Amniotic epithelial cell (primary cell): ENCODE data around the gene FNDC3B.

Experiments
- DNase-seq: peaks from one replicate; pipeline ENCODE4 v3.0.0-alpha.2; 2010; ENCODE audit warnings: low read depth

FNDC3B gene

GRCh38 chr3:172167892-172168648, 128.7 kb downstream of the FNDC3B start:
- DNase-seq, result peak; percentile 66

- DNase-seq, result no peak
These were observed 130.8 kb downstream of the FNDC3B start for GRCh38 chr3:172170073-172170709.

GRCh38 chr3:172170841-172171240, 131.5 kb downstream of the FNDC3B start:
- DNase-seq, result no peak

- peak; percentile 34 for DNase-seq
These were observed 132.2 kb downstream of the FNDC3B start for GRCh38 chr3:172171396-172172075.

DNA sequence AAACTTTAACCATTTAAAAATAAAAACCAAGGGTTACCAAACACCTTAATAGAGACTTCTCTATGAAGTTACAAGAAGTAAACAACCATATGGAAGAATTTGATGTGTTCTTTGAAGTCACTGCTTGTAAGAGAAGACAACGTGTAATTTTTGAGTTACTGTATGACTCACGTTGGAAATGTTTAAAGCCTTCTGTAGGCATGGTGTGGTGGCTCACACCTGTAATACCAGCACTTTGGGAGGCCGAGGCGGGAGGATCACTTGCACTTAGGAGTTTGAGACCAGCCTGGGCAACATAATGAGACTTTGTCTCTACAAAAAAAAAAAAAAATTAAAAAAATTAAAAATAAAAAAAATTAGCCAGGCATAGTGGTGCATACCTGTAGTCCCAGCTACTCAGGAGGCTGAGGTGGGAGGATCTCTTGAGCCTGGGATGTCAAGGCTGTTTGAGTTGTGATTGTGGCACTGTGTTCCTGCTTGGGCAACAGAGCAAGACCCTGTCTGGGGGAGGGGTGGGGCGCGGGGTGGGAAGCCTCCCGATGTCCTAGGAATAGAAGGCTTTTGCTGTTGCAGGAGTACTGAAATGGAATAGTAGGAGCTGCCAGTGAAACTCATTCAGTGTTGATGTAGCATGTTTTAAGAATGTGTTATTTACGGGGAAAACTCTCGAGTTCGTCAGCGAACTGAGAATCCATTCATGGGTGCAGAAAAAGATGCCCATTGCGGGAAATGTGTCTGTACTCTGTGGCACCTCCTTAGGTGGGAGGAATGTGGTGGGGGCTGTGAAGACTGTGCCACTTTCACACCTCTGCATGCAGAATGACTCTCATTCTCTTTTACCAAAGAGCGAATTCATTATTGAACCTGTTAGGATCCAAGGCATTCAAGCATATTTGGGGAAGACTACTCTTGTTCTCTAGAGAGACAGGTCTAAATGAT, 134.2 kb downstream of the FNDC3B start:
- DNase-seq, result no peak

GRCh38 chr3:172174513-172175253, 135.3 kb downstream of the FNDC3B start:
- no peak for DNase-seq

GRCh38 chr3:172175254-172175599, 135.8 kb downstream of the FNDC3B start:
- DNase-seq, result no peak

DNA sequence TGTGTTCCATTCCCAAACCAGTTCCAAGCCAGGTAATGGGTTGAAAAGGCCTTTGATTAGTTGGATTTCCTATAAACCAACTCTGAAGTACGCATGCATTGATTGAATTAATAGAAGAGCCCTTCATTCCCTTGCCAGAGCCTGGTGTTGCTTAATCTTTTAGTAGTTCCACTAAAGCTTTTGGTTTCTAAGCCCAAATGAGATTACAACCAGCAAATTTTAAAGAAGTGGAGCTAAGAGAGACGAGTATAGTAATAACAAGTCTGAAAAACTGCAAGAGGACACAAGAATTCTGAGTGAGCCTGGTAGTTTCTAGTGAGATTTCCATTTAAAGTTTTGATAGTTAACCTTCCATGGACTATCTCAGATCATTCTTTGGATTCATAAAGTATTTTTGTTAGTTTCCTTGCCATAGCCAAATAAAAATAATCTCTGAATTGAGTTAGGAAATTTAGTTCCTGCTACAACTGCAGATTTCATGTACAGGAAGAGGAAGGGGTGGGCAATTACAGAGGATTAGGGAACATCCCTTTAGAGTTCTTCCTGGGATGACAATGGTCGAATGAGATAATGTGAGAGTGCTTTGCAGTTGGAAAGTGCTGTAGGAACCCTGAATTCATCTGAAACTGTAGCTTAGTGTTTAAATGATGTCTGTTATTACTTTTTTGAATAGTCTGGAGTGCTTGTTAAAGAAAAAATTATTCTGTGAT, 136.8 kb downstream of the FNDC3B start:
- no peak for DNase-seq

GRCh38 chr3:172177046-172177445, 137.7 kb downstream of the FNDC3B start:
- DNase-seq, result peak; percentile 66

DNA sequence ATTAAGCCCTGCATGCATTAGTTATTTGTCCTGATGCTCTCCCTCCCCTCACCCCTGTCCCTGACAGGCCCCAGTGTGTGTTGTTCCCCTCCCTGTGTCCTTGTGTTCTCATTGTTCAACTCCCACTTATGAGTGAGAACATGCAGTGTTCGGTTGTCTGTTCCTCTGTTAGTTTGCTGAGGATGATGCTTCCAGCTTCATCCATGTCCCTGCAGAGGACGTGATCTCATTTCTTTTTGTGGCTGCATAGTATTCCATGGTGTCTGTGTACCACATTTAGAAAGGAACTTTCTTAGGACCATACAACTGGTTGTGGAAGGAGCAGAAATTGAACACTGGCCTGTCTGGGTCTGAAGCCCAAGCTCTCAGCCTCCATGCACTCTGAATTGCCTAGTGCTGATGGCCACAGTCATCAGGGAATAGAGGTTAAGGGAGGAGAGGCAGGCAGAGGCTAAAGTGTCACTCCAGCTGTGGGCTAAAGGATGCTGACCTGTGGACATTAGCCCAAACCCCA, 138.5 kb downstream of the FNDC3B start:
- no peak for DNase-seq

- DNase-seq, result no peak
These were observed 140.5 kb downstream of the FNDC3B start for GRCh38 chr3:172179680-172180399.

- no peak for DNase-seq
These were observed 141.1 kb downstream of the FNDC3B start for GRCh38 chr3:172180473-172180872.

DNA sequence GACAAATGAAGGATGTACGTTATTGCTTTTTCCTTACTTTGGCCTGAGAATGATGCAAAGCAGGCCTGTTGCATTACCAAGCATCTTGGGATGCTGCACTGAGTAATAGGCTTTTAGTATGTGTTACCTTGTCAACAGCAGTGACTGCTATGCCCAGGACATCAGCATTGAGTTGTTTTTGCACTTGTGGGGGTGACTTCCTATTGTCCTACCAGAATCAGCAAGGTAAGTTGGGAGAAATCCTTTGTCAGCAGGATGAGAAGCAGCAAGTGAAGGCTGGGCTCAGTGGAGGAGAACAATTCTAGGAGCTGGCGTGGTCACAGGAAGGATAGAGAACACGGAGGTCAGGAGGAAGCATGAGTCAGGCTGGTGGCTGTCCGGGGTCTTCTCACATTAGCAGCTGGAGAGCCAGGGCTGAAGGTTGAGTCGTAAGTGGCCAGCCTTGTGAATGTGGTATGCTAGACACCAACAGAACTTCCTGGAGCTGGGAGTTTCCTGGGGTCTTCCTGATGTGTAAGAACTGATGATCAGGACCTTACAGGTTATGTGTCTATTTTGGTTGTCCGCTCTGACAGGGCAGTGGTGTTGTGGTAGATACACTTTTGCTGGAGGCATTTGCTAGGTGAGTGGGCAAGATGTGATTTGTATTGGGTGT, 142.7 kb downstream of the FNDC3B start:
- peak; percentile 88 for DNase-seq

DNA sequence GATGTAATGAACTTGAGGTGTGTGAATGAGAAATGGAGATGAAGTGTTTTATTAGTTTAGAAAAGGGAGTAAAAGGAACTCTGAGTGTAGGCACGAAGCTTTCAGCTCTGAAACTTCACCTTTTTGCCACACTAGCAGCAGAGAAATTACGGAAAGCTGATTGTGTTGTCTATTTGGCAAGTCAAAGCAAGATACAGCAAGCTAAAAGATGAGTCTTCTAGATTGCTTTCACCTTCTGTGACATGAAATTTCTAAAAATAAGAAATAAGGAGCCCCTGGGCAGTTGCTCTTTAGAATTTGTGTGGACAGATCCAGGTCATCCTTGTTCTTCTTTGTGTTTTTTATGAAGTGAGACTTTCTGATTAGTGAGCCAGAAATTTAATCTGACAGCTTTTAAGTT, 143.4 kb downstream of the FNDC3B start:
- no peak for DNase-seq

- no peak for DNase-seq
These were observed 144.9 kb downstream of the FNDC3B start for GRCh38 chr3:172184106-172184822.

- DNase-seq, result no peak
These were observed 146.5 kb downstream of the FNDC3B start for GRCh38 chr3:172185907-172186306.

GRCh38 chr3:172186607-172187006, 147.2 kb downstream of the FNDC3B start:
- DNase-seq, result no peak

DNA sequence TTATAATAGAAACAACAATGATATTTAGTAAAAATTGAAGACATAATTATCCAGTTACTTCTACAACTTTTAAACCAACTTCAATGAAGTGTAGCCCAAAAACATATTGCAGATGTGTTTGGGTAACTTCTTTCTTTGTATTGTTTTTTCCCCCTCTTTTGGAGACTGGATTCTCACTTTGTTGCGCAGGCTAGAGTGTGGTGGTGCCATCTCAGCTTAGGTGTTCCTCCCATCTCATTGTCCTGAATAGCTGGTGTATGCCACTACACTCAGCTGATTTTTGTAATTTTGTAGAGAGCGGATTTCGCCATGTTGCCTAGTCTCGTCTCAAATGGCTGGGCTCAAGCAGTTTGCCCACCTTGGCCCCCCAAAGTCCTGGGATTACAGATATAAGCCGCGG, 148.1 kb downstream of the FNDC3B start:
- no peak for DNase-seq

- DNase-seq, result no peak
These were observed 149.1 kb downstream of the FNDC3B start for GRCh38 chr3:172188511-172188910.
